Measurements from ENCODE around the gene MAP1LC3B.

MAP1LC3B gene

GRCh38 chr16:87435372-87436224 lies 43.5 kb downstream of the MAP1LC3B start:
- DNase-seq: no peak

GRCh38 chr16:87436225-87437172 lies 44.4 kb downstream of the MAP1LC3B start:
- peak; percentile 67 for DNase-seq

GRCh38 chr16:87437327-87437726 lies 45.2 kb downstream of the MAP1LC3B start:
- DNase-seq: no peak

GRCh38 chr16:87437911-87438610 lies 45.9 kb downstream of the MAP1LC3B start:
- no peak for DNase-seq

- DNase-seq: no peak
Observed at GRCh38 chr16:87438611-87438985, 46.5 kb downstream of the MAP1LC3B start.

GRCh38 chr16:87439926-87440325 lies 47.8 kb downstream of the MAP1LC3B start:
- no peak for DNase-seq

GRCh38 chr16:87441886-87442580 lies 49.9 kb downstream of the MAP1LC3B start:
- DNase-seq: no peak

- DNase-seq: no peak
Observed at GRCh38 chr16:87442581-87442966, 50.4 kb downstream of the MAP1LC3B start.

GRCh38 chr16:87443016-87443415 lies 50.9 kb downstream of the MAP1LC3B start:
- no peak for DNase-seq

GRCh38 chr16:87443964-87444363 lies 51.8 kb downstream of the MAP1LC3B start:
- DNase-seq: no peak

- no peak for DNase-seq
Observed at GRCh38 chr16:87445486-87445885, 53.4 kb downstream of the MAP1LC3B start.

- DNase-seq: no peak
Observed at GRCh38 chr16:87446479-87446878, 54.3 kb downstream of the MAP1LC3B start.

GRCh38 chr16:87447323-87447722 lies 55.2 kb downstream of the MAP1LC3B start:
- no peak for DNase-seq

- DNase-seq: no peak
Observed at GRCh38 chr16:87448866-87449265, 56.7 kb downstream of the MAP1LC3B start.

- DNase-seq: no peak
Observed at GRCh38 chr16:87451563-87452210, 59.6 kb downstream of the MAP1LC3B start.

- no peak for DNase-seq
Observed at GRCh38 chr16:87453326-87453725, 61.2 kb downstream of the MAP1LC3B start.
